ENCODE results near the gene MOSMO.

DNA sequence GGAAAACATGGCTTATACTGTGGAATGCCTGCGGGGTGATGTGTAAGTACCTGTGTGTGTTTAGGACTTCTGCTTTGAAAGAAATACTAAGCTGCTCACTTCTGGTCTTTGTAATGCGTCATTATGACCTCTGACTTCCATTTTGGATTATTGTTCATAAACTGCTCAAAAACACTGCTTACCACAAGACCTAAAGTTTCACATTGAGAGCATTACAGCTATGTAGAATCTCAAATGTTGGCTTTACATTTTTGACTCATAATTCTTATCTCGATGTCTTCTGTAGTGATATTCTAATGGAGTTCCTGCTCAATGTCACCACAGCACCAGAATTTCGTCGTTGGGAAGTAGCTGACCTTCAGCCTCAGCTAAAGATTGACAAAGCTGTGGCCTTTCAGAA, 45.4 kb upstream of the MOSMO start:
- TF ChIP-seq, protein P1, sequence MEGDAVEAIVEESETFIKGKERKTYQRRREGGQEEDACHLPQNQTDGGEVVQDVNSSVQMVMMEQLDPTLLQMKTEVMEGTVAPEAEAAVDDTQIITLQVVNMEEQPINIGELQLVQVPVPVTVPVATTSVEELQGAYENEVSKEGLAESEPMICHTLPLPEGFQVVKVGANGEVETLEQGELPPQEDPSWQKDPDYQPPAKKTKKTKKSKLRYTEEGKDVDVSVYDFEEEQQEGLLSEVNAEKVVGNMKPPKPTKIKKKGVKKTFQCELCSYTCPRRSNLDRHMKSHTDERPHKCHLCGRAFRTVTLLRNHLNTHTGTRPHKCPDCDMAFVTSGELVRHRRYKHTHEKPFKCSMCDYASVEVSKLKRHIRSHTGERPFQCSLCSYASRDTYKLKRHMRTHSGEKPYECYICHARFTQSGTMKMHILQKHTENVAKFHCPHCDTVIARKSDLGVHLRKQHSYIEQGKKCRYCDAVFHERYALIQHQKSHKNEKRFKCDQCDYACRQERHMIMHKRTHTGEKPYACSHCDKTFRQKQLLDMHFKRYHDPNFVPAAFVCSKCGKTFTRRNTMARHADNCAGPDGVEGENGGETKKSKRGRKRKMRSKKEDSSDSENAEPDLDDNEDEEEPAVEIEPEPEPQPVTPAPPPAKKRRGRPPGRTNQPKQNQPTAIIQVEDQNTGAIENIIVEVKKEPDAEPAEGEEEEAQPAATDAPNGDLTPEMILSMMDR (IDR thresholded peaks at IDR 0.05): no peak
- TF ChIP-seq POLR2A (IDR thresholded peaks at IDR 0.05): no peak

Data from right lobe of liver (tissue), 4 donors.